ENCODE measurements around the gene ERI3. TPM values are rescaled to one million over a fixed set of nuclear protein-coding genes. Genes with fewer than 3 reads are reported as not detected.

The ERI3 gene
- total and polyA plus RNA-seq, 2 donors from 2014 or later = 60.4 to 126 TPM

GRCh38 chr1:44294588-44295007, 60.5 kb downstream of the ERI3 start:
- no peaks in the 10 kb centered on the region for H3K9me3 ChIP-seq (ENCODE audit: control insufficient read depth in 2 of 3, insufficient read depth in 1 of 3, low read length in 3 of 3)
- peaks cover 2 to 10% (median 5%) of the 10 kb centered on the region in 3 donors for H3K4me1 ChIP-seq (ENCODE audit: control insufficient read depth in 2 of 3, insufficient read depth in 2 of 3, low read depth in 1 of 3, low read length in 3 of 3)
- DNase-seq (peak in 1 of 5 donors; percentile 77), FAIRE-seq (no peak)
- H3K4me3 ChIP-seq (ENCODE audit: low read length in 3 of 3) = no peak overlapping the region
- no peaks in the 10 kb centered on the region for H3K27me3 ChIP-seq (ENCODE audit: control insufficient read depth, insufficient read depth, low read length)
- H3K36me3 ChIP-seq (ENCODE audit: control insufficient read depth in 2 of 3, insufficient read depth in 3 of 3, low read length in 3 of 3) = peaks cover 0 to 38% (median 14%) of the 10 kb centered on the region in 3 donors
- no peak overlapping the region for H3K27ac ChIP-seq (ENCODE audit: low read depth in 2 of 2, low read length in 2 of 2)
- intact Hi-C loops (cut with DNase I) = no loop called here
- no peak overlapping the region for H3K9ac ChIP-seq (ENCODE audit: low read length in 3 of 3)
- peak; percentile 3 for TF ChIP-seq CTCF (IDR thresholded peaks at IDR 0.05; ENCODE audit: borderline replicate concordance, extremely low read depth, insufficient read depth)

GRCh38 chr1:44293761-44294315, 61.2 kb downstream of the ERI3 start:
- TF ChIP-seq CTCF (IDR thresholded peaks at IDR 0.05; ENCODE audit: borderline replicate concordance, extremely low read depth, insufficient read depth) = peak; percentile 18
- Histone ChIP-seq H3K27ac (ENCODE audit: low read depth in 2 of 2, low read length in 2 of 2) (no peak overlapping the region), H3K36me3 (ENCODE audit: control insufficient read depth in 2 of 3, insufficient read depth in 3 of 3, low read length in 3 of 3) (peaks cover 0 to 39% (median 14%) of the 10 kb centered on the region in 3 donors), H3K27me3 (ENCODE audit: control insufficient read depth, insufficient read depth, low read length) (no peaks in the 10 kb centered on the region), H3K9me3 (ENCODE audit: control insufficient read depth in 2 of 3, insufficient read depth in 1 of 3, low read length in 3 of 3) (no peaks in the 10 kb centered on the region), H3K4me3 (ENCODE audit: low read length in 3 of 3) (no peak overlapping the region), H3K9ac (ENCODE audit: low read length in 3 of 3) (peak overlapping the region in 1 of 3 donors; percentile 8), H3K4me1 (ENCODE audit: control insufficient read depth in 2 of 3, insufficient read depth in 2 of 3, low read depth in 1 of 3, low read length in 3 of 3) (peaks cover 2 to 10% (median 5%) of the 10 kb centered on the region in 3 donors)
- FAIRE-seq = peak; percentile 8
- intact Hi-C loops (cut with DNase I) = no loop called here
- DNase-seq = peak in 1 of 5 donors; percentile 80

- Histone ChIP-seq H3K9ac (ENCODE audit: low read length in 3 of 3) (no peak overlapping the region), H3K4me1 (ENCODE audit: control insufficient read depth in 2 of 3, insufficient read depth in 2 of 3, low read depth in 1 of 3, low read length in 3 of 3) (peaks cover under 1 to 10% (median 5%) of the 10 kb centered on the region in 3 donors), H3K4me3 (ENCODE audit: low read length in 3 of 3) (no peak overlapping the region), H3K9me3 (ENCODE audit: control insufficient read depth in 2 of 3, insufficient read depth in 1 of 3, low read length in 3 of 3) (no peaks in the 10 kb centered on the region), H3K36me3 (ENCODE audit: control insufficient read depth in 2 of 3, insufficient read depth in 3 of 3, low read length in 3 of 3) (peaks cover 0 to 36% (median 17%) of the 10 kb centered on the region in 3 donors), H3K27ac (ENCODE audit: low read depth in 2 of 2, low read length in 2 of 2) (no peak overlapping the region), H3K27me3 (ENCODE audit: control insufficient read depth, insufficient read depth, low read length) (no peaks in the 10 kb centered on the region)
- TF ChIP-seq CTCF (IDR thresholded peaks at IDR 0.05; ENCODE audit: borderline replicate concordance, extremely low read depth, insufficient read depth) = no peak
- FAIRE-seq (no peak), DNase-seq (peak in 1 of 5 donors; percentile 19)
- intact Hi-C loops (cut with DNase I) = no loop called here
Measured at GRCh38 chr1:44292651-44293050, 62.4 kb downstream of the ERI3 start.

All from kidney (tissue), 14 donors.